GM23338 (cell line): ENCODE results near the gene SORT1.

Experiments used
- CREB1 ChIP-seq: fragments of 250-450 bp; sonication (Bioruptor Pico); IDR thresholded peaks from 2 replicates; pipeline ENCODE4 v1.5.0; 2020; ENCODE audit warnings: low read depth, mild to moderate bottlenecking, moderate library complexity
- CTCF ChIP-seq, 2 experiments: fragments of 200-600 bp in 1 of 2; sonication (generic) in 1 of 2; conservative IDR thresholded peaks; 2 replicates each; pipeline versions ENCODE4 v1.5.1 to v1.6.1; 2016 to 2017; ENCODE audit warnings: antibody characterized with exemption in 2 of 2, low read depth in 2 of 2, mild to moderate bottlenecking in 2 of 2, moderate library complexity in 1 of 2
- ETS1 ChIP-seq: IDR thresholded peaks from 2 replicates; pipeline ENCODE4 v1.6.1; 2016; ENCODE audit warnings: antibody characterized with exemption
- EZH2 ChIP-seq: fragments of 200-600 bp; sonication (generic); IDR thresholded peaks from one replicate; pipeline ENCODE4 v1.8.0; 2017; ENCODE audit warnings: antibody characterized with exemption, mild to moderate bottlenecking, low read depth; ENCODE audit not compliant: unreplicated experiment
- EZH2phosphoT487 ChIP-seq: fragments of 200-600 bp; sonication (generic); IDR thresholded peaks from one replicate; pipeline ENCODE4 v1.8.1; 2018; ENCODE audit warnings: antibody characterized with exemption; ENCODE audit not compliant: unreplicated experiment
- JUNB ChIP-seq: IDR thresholded peaks from one replicate; pipeline ENCODE4 v1.6.1; 2016; ENCODE audit warnings: antibody characterized with exemption; ENCODE audit not compliant: unreplicated experiment
- POLR2AphosphoS5 ChIP-seq: IDR thresholded peaks from 2 replicates; pipeline ENCODE4 v1.6.1; 2016; ENCODE audit warnings: antibody characterized with exemption, low read depth
- REST ChIP-seq: IDR thresholded peaks from one replicate; pipeline ENCODE4 v1.6.1; 2018; ENCODE audit warnings: antibody characterized with exemption; ENCODE audit not compliant: unreplicated experiment
- STAT1 ChIP-seq: IDR thresholded peaks from one replicate; pipeline ENCODE4 v1.6.1; 2016; ENCODE audit warnings: antibody characterized with exemption; ENCODE audit not compliant: unreplicated experiment
- ZNF114 ChIP-seq: fragments of 250-450 bp; sonication (Bioruptor Pico); IDR thresholded peaks from 2 replicates; pipeline ENCODE4 v1.5.0; 2020; ENCODE audit warnings: mild to moderate bottlenecking, moderate library complexity
- ZNF462 ChIP-seq: fragments of 250-450 bp; sonication (Bioruptor Pico); IDR thresholded peaks from 2 replicates; pipeline ENCODE4 v1.5.0; 2020; ENCODE audit warnings: mild to moderate bottlenecking, moderate library complexity

GRCh38 chr1:109370712-109371340, 26.9 kb downstream of the SORT1 start:
- TF ChIP-seq CTCF (conservative IDR thresholded peaks at IDR 0.05; ENCODE audit: low read depth in 2 of 2), result no peak
- TF ChIP-seq EZH2, result no peak
- TF ChIP-seq POLR2AphosphoS5, result no peak
- no peak for TF ChIP-seq ETS1
- TF ChIP-seq EZH2phosphoT487, result no peak
- no peak for TF ChIP-seq REST
- TF ChIP-seq JUNB, result no peak
- TF ChIP-seq ZNF462 (CRISPR knock-in tag), result no peak
- TF ChIP-seq CREB1 (CRISPR knock-in tag), result no peak
- TF ChIP-seq ZNF114 (CRISPR knock-in tag), result no peak
- no peak for TF ChIP-seq STAT1
